DND-41 (cell line): ENCODE measurements around the gene DDX49.

Source experiments
- ATAC-seq: fragments of 200-7000 bp; cut with Tn5 transposase; 3 replicates; pipeline ENCODE4 v1.9.1; 2021; ENCODE audit warnings: low read depth; ENCODE audit not compliant: insufficient read depth
- DNase-seq: peaks from one replicate; pipeline ENCODE4 v3.0.0-alpha.2; 2020
- H2AFZ ChIP-seq: 2 replicates; pipeline ENCODE4 v1.6.0; 2012; ENCODE audit warnings: low read depth, low read length
- H3K27ac ChIP-seq: 2 replicates; pipeline ENCODE4 v1.5.1; 2012; ENCODE audit warnings: low read length, inconsistent platforms
- H3K27me3 ChIP-seq: fragments of 200-600 bp; sonication (generic); 2 replicates; pipeline ENCODE4 v1.6.0; 2012; ENCODE audit warnings: low read length, mild to moderate bottlenecking, inconsistent platforms; ENCODE audit not compliant: insufficient read depth, poor library complexity
- H3K36me3 ChIP-seq: 2 replicates; pipeline ENCODE4 v1.5.1; 2012; ENCODE audit warnings: low read length, inconsistent platforms; ENCODE audit not compliant: insufficient read depth
- H3K4me1 ChIP-seq: 2 replicates; pipeline ENCODE4 v1.5.1; 2012; ENCODE audit warnings: mild to moderate bottlenecking, low read length; ENCODE audit not compliant: insufficient read depth
- H3K4me2 ChIP-seq: 2 replicates; pipeline ENCODE4 v1.6.0; 2012; ENCODE audit warnings: mild to moderate bottlenecking, moderate library complexity, low read length, inconsistent platforms; ENCODE audit not compliant: insufficient read depth
- H3K4me3 ChIP-seq, 2 experiments: fragments of 200-600 bp in 1 of 2; shearing (Covaris generic) in 1 of 2; 2 replicates each; pipeline ENCODE4 v1.5.1; 2012 to 2016; ENCODE audit warnings: inconsistent platforms in 2 of 2, low read length in 2 of 2, mild to moderate bottlenecking in 2 of 2, low read depth in 1 of 2, moderate library complexity in 1 of 2
- H3K79me2 ChIP-seq: 2 replicates; pipeline ENCODE4 v1.6.0; 2012; ENCODE audit warnings: low read length, inconsistent platforms; ENCODE audit not compliant: insufficient read depth
- H3K9ac ChIP-seq: 2 replicates; pipeline ENCODE4 v1.6.0; 2012; ENCODE audit warnings: low read depth, mild to moderate bottlenecking, inconsistent platforms, low read length, moderate library complexity
- H3K9me3 ChIP-seq: 2 replicates; pipeline ENCODE4 v1.5.1; 2012; ENCODE audit warnings: low read length, moderate library complexity, mild to moderate bottlenecking, inconsistent platforms; ENCODE audit not compliant: insufficient read depth, severe bottlenecking
- H4K20me1 ChIP-seq: 2 replicates; pipeline ENCODE4 v1.6.0; 2012; ENCODE audit warnings: low read length; ENCODE audit not compliant: insufficient read depth
- CTCF ChIP-seq: IDR thresholded peaks from 2 replicates; pipeline ENCODE4 v1.5.1; 2012; ENCODE audit warnings: borderline replicate concordance, low read length, moderate library complexity, mild to moderate bottlenecking; ENCODE audit not compliant: poor library complexity, severe bottlenecking; ENCODE audit errors: extremely low read depth
- EZH2 ChIP-seq: IDR thresholded peaks from 3 replicates; pipeline ENCODE4 v1.6.1; 2012; ENCODE audit warnings: borderline replicate concordance, low read depth, mild to moderate bottlenecking, moderate library complexity, low read length, inconsistent platforms; ENCODE audit not compliant: severe bottlenecking

DDX49 gene

DNA sequence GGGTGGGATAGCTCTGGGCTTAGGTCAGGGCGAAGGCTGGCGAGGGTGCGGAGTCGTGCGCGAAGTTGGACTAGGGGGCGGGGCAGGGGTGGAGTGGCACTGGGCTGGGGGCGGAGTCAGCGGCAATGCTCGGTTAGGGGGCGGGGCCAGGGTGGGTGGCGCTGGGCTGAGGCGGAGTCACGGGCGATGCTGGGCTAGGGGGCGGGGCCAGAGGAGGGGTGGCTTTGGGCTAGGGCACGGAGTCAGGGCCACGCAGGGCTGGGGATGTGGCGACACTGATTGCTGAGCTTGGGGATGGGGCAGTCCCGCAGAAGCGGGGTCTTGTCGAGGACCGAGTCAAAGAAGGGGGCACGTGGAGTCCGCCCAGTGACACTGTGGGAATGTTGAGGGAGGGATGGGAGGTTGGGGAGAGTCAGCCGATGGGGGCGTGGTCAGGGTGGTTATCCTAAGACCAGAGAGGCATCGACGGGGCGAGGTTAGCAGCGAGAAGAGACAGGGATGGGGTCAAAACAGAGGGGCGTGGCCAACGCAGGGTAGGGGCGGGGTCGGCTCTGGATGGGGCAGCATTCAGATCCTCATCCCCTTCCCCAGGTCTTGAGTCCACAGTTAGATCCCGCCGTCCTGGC is 12.8 kb downstream of the DDX49 start:
- Histone ChIP-seq H4K20me1 (no peaks in the 10 kb centered on the region), H3K4me3 (no peak overlapping the region), H3K4me1 (no peaks in the 10 kb centered on the region), H3K4me2 (no peak overlapping the region), H2AFZ (no peak overlapping the region), H3K9ac (no peak overlapping the region), H3K36me3 (peaks cover 15% of the 10 kb centered on the region; the same call in 1 of the 2 replicates), H3K79me2 (no peaks in the 10 kb centered on the region), H3K27ac (no peak overlapping the region), H3K27me3 (no peaks in the 10 kb centered on the region), H3K9me3 (no peaks in the 10 kb centered on the region)
- ATAC-seq: peak; percentile 75
- DNase-seq: peak; percentile 58
- TF ChIP-seq CTCF (no peak), EZH2 (no peak)

DNA sequence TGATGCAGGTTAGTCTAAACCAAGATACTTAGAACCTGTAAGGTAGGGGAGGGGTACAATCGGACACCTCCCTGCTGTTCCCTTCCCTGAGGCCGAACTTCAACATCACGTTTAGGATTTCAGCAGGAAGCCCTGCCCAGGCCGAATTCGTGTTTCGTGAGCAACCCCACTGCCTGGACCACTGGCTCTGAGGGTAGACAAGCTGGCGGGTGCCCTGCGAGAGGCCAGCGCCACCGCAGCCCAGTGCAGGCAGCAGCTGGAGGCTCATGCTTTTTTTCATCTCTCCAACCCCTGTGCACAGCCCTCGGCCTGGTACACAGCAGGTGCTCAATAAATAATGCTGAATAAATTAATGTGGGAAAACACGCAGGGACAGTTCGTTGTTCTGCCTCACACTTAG is 13.8 kb downstream of the DDX49 start:
- Histone ChIP-seq H3K4me3 (no peak overlapping the region), H3K9ac (no peak overlapping the region), H3K4me1 (no peaks in the 10 kb centered on the region), H2AFZ (no peak overlapping the region), H4K20me1 (no peaks in the 10 kb centered on the region), H3K36me3 (0 out of 2 replicates have a peak, but pooled peaks cover 7% of the 10 kb centered on the region), H3K4me2 (no peak overlapping the region), H3K79me2 (no peaks in the 10 kb centered on the region), H3K9me3 (no peaks in the 10 kb centered on the region), H3K27me3 (no peaks in the 10 kb centered on the region), H3K27ac (no peak overlapping the region)
- TF ChIP-seq EZH2: no peak
- no peak for TF ChIP-seq CTCF
- ATAC-seq: no peak
- no peak for DNase-seq

DNA sequence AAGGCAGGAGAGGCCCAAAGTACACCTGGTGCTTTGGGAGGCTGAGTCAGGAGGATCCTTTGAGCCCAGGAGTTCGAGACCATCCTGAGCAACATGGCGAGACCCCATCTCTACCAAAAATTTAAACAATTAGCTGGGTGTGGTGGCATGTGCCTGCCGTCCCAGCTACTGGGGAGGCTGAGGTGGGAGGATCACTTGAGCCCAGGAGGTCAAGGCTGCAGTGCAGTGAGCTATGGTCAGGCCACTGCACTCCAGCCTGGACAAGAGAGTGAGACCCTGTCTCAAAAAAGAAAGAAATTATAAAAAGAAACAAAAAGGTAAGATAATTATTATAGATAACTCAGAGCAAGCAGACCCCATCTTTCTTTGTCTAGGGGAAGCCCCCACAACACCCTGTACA is 19.6 kb downstream of the DDX49 start:
- H3K4me1 ChIP-seq: peaks cover 17% of the 10 kb centered on the region
- no peak for ATAC-seq
- H3K27me3 ChIP-seq: no peaks in the 10 kb centered on the region
- no peaks in the 10 kb centered on the region for H4K20me1 ChIP-seq
- H3K9ac ChIP-seq: no peak overlapping the region
- no peak overlapping the region for H3K27ac ChIP-seq
- H2AFZ ChIP-seq: no peak overlapping the region
- no peak for DNase-seq
- TF ChIP-seq CTCF: no peak
- TF ChIP-seq EZH2: no peak
- no peaks in the 10 kb centered on the region for H3K79me2 ChIP-seq
- no peaks in the 10 kb centered on the region for H3K36me3 ChIP-seq
- H3K4me3 ChIP-seq: no peak overlapping the region
- H3K4me2 ChIP-seq: no peak overlapping the region
- H3K9me3 ChIP-seq: no peaks in the 10 kb centered on the region
